ENCODE measurements around the gene NEK11. TPM values are rescaled to one million over a fixed set of nuclear protein-coding genes. Genes with fewer than 3 reads are reported as not detected.
"Not testable (repeated sequence)": the region's sequence is repeated elsewhere in the genome, so short reads cannot be mapped to it uniquely, and the experiment has no call there.

NEK11 gene
- total and polyA plus RNA-seq, 11 donors: 0.38 to 4.3 (median 2.1) TPM

DNA sequence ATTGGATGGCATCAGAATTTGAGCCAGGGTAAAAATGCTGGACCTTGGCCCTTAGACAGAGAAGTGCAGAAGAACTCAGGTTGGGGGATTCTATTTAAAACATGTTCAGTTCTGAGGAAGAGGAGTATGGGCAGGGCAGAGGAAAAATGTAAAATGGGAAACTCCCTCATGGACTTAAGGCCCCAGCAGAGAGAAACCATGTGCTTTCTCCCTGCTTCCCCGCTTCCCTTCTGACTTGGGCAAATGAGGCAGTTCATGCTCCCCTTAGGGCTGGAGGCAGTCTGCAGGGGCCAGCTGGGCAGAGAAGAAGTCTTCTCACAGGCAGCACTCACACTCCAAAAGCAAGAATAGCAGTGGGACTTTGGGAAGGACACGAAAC, 345.0 kb downstream of the NEK11 start:
- DNase-seq (no peak), ATAC-seq (no peak)
- H3K4me3 ChIP-seq: no peak overlapping the region
- H3K4me1 ChIP-seq: peaks cover 0 to 18% (median 0%) of the 10 kb centered on the region in 12 donors
- peak overlapping the region in 1 of 12 donors; percentile 67 for H3K27ac ChIP-seq
- 70 to 88% (median 81%) methylated on average over 2 of the region's 2 CpGs for WGBS, 4 donors
- peaks cover 0 to 47% (median 40%) of the 10 kb centered on the region in 9 donors for H3K36me3 ChIP-seq
- no peaks in the 10 kb centered on the region for H3K9me3 ChIP-seq
- intact Hi-C loops (cut with DNase I): no loop called here
- H3K27me3 ChIP-seq: no peaks in the 10 kb centered on the region
- TF ChIP-seq, protein P1, sequence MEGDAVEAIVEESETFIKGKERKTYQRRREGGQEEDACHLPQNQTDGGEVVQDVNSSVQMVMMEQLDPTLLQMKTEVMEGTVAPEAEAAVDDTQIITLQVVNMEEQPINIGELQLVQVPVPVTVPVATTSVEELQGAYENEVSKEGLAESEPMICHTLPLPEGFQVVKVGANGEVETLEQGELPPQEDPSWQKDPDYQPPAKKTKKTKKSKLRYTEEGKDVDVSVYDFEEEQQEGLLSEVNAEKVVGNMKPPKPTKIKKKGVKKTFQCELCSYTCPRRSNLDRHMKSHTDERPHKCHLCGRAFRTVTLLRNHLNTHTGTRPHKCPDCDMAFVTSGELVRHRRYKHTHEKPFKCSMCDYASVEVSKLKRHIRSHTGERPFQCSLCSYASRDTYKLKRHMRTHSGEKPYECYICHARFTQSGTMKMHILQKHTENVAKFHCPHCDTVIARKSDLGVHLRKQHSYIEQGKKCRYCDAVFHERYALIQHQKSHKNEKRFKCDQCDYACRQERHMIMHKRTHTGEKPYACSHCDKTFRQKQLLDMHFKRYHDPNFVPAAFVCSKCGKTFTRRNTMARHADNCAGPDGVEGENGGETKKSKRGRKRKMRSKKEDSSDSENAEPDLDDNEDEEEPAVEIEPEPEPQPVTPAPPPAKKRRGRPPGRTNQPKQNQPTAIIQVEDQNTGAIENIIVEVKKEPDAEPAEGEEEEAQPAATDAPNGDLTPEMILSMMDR (IDR thresholded peaks at IDR 0.05): no peak
- no peak for TF ChIP-seq POLR2A (IDR thresholded peaks at IDR 0.05)

DNA sequence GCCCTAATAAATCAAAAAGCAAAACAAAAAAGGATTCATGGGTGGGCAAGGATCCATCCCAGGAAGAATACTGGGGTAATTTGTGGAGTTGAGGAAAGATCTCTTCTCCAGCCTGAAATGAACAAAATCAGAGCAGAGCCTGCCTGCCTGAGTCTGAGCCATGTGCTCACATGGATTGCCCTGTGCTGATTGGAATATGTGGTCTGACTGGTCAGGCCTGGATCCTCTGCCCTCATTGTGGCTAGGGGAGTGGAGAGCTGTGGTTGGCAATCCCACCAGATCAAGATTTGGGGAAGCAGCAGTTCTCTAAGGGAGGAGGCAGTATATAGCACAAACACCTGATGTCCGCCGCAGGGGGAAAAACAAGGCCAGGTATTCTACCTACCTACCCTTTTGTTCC, 348.1 kb downstream of the NEK11 start:
- 100% methylated on average over 2 of the region's 2 CpGs for WGBS, 4 donors

DNA sequence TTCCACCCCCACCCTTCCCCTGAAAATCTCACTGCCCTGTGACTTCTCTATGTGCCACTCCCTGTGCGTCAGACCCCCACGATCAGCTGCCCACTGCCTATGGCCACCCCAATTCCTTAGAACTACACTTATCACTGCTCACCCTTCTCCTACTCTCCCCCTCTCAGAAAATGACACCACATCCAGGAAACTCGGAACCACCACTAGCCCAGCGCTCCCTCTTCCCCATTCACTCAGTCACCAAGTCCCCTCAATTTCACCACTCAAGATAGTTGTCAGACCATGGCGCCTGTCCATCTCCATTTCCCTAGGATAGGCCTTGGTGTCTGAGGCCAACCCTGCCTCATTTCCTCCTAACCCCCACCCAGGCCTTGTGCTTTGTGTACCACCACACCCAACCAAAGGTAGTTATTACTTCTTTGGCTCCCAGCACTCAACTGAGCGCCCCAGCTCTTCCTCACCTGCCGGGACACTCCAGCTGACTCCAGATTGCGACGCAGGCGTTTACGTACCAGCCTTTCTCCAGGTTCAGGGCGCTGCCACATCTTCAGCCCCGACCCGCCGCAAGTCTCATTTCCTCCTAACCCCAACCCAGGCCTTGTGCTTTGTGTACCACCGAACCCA, 354.3 kb downstream of the NEK11 start:
- H3K27me3 ChIP-seq, H3K9me3 ChIP-seq: not testable (repeated sequence)
- WGBS, 4 donors: 7 to 13% (median 8%) methylated on average over 16 of the region's 16 CpGs
- ATAC-seq (peak; percentile 1 to 8 (median 4)), DNase-seq (peak in 1 of 5 donors; percentile 35)
- peak overlapping the region; percentile 63 to 94 (median 92) for H3K27ac ChIP-seq
- H3K4me1 ChIP-seq: peaks cover 0 to 53% (median 28%) of the 10 kb centered on the region in 12 donors
- peaks cover 0 to 29% (median 21%) of the 10 kb centered on the region in 9 donors for H3K36me3 ChIP-seq
- peak overlapping the region; percentile 68 to 96 (median 86) for H3K4me3 ChIP-seq
- intact Hi-C loops (cut with DNase I): loop anchor here in 5 of 10 donors (1.0 to 10.0 kb wide), 8 partner anchors 32 to 356 kb away; partner anchors contain the start of genes MRPL3 (in 5 of the 5), ASTE1 (in 2 of the 5) and NEK11 (in 2 of the 5)
- TF ChIP-seq POLR2A (IDR thresholded peaks at IDR 0.05): peak in 1 of 2 donors; percentile 54

More for the DNA sequence above, 348.1 kb downstream of the NEK11 start:
- Histone ChIP-seq H3K9me3 (no peaks in the 10 kb centered on the region), H3K36me3 (peaks cover 0 to 48% (median 40%) of the 10 kb centered on the region in 9 donors), H3K4me1 (peaks cover 0 to 24% (median 4%) of the 10 kb centered on the region in 12 donors), H3K27me3 (no peaks in the 10 kb centered on the region), H3K27ac (no peak overlapping the region), H3K4me3 (no peak overlapping the region)
- no peak for ATAC-seq
- TF ChIP-seq, protein P1 (IDR thresholded peaks at IDR 0.05): no peak
- no peak for TF ChIP-seq POLR2A (IDR thresholded peaks at IDR 0.05)
- no peak for DNase-seq
- intact Hi-C loops (cut with DNase I): no loop called here

DNA sequence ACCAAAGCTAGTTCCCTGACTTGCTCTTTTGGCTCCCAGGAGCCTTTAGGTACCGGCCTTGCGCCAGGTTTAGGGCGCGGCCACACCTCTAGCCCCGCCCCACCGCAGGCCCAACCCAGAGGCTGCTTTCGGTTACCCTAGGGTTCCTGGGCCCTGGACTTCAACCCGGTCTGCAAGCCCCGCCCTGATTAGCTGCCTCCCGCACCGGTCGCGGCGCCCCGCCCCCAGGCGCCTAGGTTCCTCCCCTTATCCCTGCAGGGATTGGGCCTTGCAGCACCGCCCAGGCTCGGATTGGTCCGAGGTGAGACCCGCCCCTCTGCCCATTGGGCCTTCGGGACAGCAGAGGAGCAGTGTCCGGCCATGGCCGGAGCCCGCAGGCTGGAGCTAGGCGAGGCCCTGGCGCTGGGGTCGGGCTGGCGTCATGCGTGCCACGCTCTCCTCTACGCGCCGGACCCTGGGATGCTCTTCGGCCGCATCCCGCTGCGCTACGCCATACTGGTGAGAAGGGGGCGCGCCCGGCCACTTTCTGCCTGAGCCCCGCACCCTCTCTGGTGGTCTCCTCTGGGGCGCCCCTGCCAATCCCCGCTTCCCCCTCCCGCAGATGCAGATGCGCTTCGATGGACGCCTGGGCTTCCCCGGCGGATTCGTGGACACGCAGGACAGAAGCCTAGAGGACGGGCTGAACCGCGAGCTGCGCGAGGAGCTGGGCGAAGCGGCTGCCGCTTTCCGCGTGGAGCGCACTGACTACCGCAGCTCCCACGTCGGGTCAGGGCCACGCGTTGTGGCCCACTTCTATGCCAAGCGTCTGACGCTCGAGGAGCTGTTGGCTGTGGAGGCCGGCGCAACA, 355.0 kb downstream of the NEK11 start, which contains the start of gene NUDT16:
Gene NUDT16, plus strand, starts transcription at position 330 of the 847 bp plus-strand sequence. Its CDS starts 31 bp downstream, at position 361.
- intact Hi-C loops (cut with DNase I): loop anchor here in 5 of 10 donors (1.0 to 10.0 kb wide), 8 partner anchors 32 to 357 kb away; partner anchors contain the start of genes MRPL3 (in 5 of the 5), ASTE1 (in 2 of the 5) and NEK11 (in 2 of the 5)
- Histone ChIP-seq H3K27me3 (no peaks in the 10 kb centered on the region), H3K36me3 (peaks cover 0 to 24% (median 13%) of the 10 kb centered on the region in 9 donors), H3K27ac (peak within 1 kb of the TSS; percentile 63 to 94 (median 92)), H3K9me3 (no peaks in the 10 kb centered on the region), H3K4me1 (peaks cover 4 to 61% (median 34%) of the 10 kb centered on the region in 12 donors), H3K4me3 (peak within 1 kb of the TSS; percentile 68 to 96 (median 86))
- 0 to 1% (median 0%) methylated on average over 32 to 73 of the region's 73 CpGs for WGBS, 4 donors
- TF ChIP-seq, protein P1 (IDR thresholded peaks at IDR 0.05): peak in 4 of 12 donors; percentile 8 to 25 (median 18)
- peak; percentile 83 to 97 for TF ChIP-seq POLR2A (IDR thresholded peaks at IDR 0.05)
- DNase-seq (peak; percentile 100), ATAC-seq (peak; percentile 98 to 99 (median 99))
